PC-9 (cell line): ENCODE data around the gene SMC3. TPM values are rescaled to one million over a fixed set of nuclear protein-coding genes. Genes with fewer than 3 reads are reported as not detected.

Source experiments
- BruUV-seq: library from RNA; stranded (reverse); fragments of 400-500 nt; replicated peaks from 2 replicates; lab custom pipeline; 2021; lab: Mats Ljungman, UMichigan
- CTCF ChIA-PET: fragments of 300-600 bp; sonication (Branson Sonifier 250); formaldehyde crosslinking; loops from one replicate; lab custom pipeline; 2022; ENCODE audit warnings: antibody characterized with exemption; lab: Charles Lee
- POLR2A ChIA-PET: fragments of 300-600 bp; sonication (Branson Sonifier 250); formaldehyde crosslinking; loops from one replicate; lab custom pipeline; 2022; ENCODE audit warnings: antibody characterized with exemption; ENCODE audit not compliant: unreplicated experiment; lab: Charles Lee
- DNase-seq, 2 experiments: peaks; one replicate each; pipeline versions ENCODE4 v3.0.0 to v3.0.0-alpha.2; 2015 to 2022; ENCODE audit warnings: mixed read lengths in 1 of 2
- H2AFZ ChIP-seq: fragments of 200-600 bp; sonication (generic); 2 replicates; pipeline ENCODE4 v1.8.1; 2017; ENCODE audit warnings: antibody characterized with exemption
- H3F3A ChIP-seq: fragments of 200-600 bp; sonication (generic); 2 replicates; pipeline ENCODE4 v1.8.1; 2017; ENCODE audit warnings: antibody characterized with exemption, mild to moderate bottlenecking, low read depth; ENCODE audit not compliant: insufficient read depth
- H3K27ac ChIP-seq: fragments of 200-600 bp; sonication (generic); 2 replicates; pipeline ENCODE4 v1.6.1; 2016; ENCODE audit warnings: mixed run types
- H3K27me3 ChIP-seq: fragments of 200-600 bp; sonication (generic); 2 replicates; pipeline ENCODE4 v1.6.1; 2016; ENCODE audit warnings: low read depth, mixed run types; ENCODE audit not compliant: insufficient read depth
- H3K36me3 ChIP-seq: fragments of 200-600 bp; sonication (generic); 2 replicates; pipeline ENCODE4 v1.6.1; 2016; ENCODE audit warnings: low read depth, mixed run types
- H3K4me1 ChIP-seq: fragments of 200-600 bp; sonication (generic); replicated peaks from 2 replicates; pipeline ENCODE4 v1.6.1; 2016; ENCODE audit warnings: mixed run types; ENCODE audit not compliant: insufficient read depth
- H3K4me2 ChIP-seq: fragments of 200-600 bp; sonication (generic); 2 replicates; pipeline ENCODE4 v1.6.1; 2017; ENCODE audit warnings: mixed run types
- H3K4me3 ChIP-seq: fragments of 200-600 bp; sonication (generic); 2 replicates; pipeline ENCODE4 v1.6.1; 2016; ENCODE audit warnings: mixed run types
- H3K79me2 ChIP-seq: fragments of 200-600 bp; sonication (generic); 2 replicates; pipeline ENCODE4 v1.6.1; 2017; ENCODE audit warnings: low read depth, mixed run types
- H3K9me2 ChIP-seq: fragments of 200-600 bp; sonication (generic); 2 replicates; pipeline ENCODE4 v1.8.1; 2017; ENCODE audit warnings: mild to moderate bottlenecking; ENCODE audit not compliant: insufficient read depth
- H3K9me3 ChIP-seq: fragments of 200-600 bp; sonication (generic); 2 replicates; pipeline ENCODE4 v1.8.1; 2016; ENCODE audit warnings: low read depth; ENCODE audit not compliant: insufficient read depth
- H4K20me1 ChIP-seq: fragments of 200-600 bp; sonication (generic); 2 replicates; pipeline ENCODE4 v1.8.1; 2017; ENCODE audit not compliant: insufficient read depth
- CTCF ChIP-seq: fragments of 200-600 bp; sonication (generic); conservative IDR thresholded peaks from 2 replicates; pipeline ENCODE4 v1.6.1; 2017; ENCODE audit warnings: mixed run types, antibody characterized with exemption, mild to moderate bottlenecking, moderate library complexity
- EZH2 ChIP-seq: fragments of 200-600 bp; sonication (generic); IDR thresholded peaks from 2 replicates; pipeline ENCODE4 v1.8.0; 2017; ENCODE audit warnings: antibody characterized with exemption, low read depth
- intact Hi-C: fragments of 100-400 bp; cut with micrococcal nuclease; formaldehyde crosslinking; loops from one replicate; pipeline ENCODE4 v1.10.0; 2022; ENCODE audit not compliant: unreplicated experiment
- total RNA-seq: library from RNA; stranded (reverse); gene quantifications from 2 replicates; pipeline ENCODE4 v1.2.3, GENCODE V29; 2021

SMC3 gene
- total RNA-seq, 1 experiment from 2014 or later, result 31.2 TPM

- H3K4me3 ChIP-seq, result no peak overlapping the region
- H2AFZ ChIP-seq, result no peak overlapping the region
- no peaks in the 10 kb centered on the region for H3K27me3 ChIP-seq
- CTCF ChIA-PET, result no interaction called here
- POLR2A ChIA-PET, result interaction anchor here (0.6 kb wide), 1 partner anchor 242 kb away, joined by 16 read pairs; no protein-coding TSS in a partner anchor
- H3K36me3 ChIP-seq, result no peaks in the 10 kb centered on the region
- no peak for TF ChIP-seq CTCF
- no peak for TF ChIP-seq EZH2
- H3K79me2 ChIP-seq, result no peaks in the 10 kb centered on the region
- intact Hi-C loops, result loop anchor here (5.0 kb wide), 1 partner anchor 136 kb away; no protein-coding TSS in a partner anchor
- no peak overlapping the region for H3K27ac ChIP-seq
- no peaks in the 10 kb centered on the region for H3K9me2 ChIP-seq
- no peaks in the 10 kb centered on the region for H4K20me1 ChIP-seq
- no peaks in the 10 kb centered on the region for H3K9me3 ChIP-seq
- H3F3A ChIP-seq, result no peaks in the 10 kb centered on the region
- no peaks in the 10 kb centered on the region for H3K4me1 ChIP-seq
- BruUV-seq, result no TSS peak
- no peak for DNase-seq
- H3K4me2 ChIP-seq, result no peak overlapping the region
These were observed 19.5 kb upstream of the SMC3 start for GRCh38 chr10:110548002-110548401.

- DNase-seq, result no peak
- H3K4me3 ChIP-seq, result no peak overlapping the region
- no TSS peak for BruUV-seq
- intact Hi-C loops, result loop anchor here (5.0 kb wide), 1 partner anchor 137 kb away; no protein-coding TSS in a partner anchor
- no peaks in the 10 kb centered on the region for H3F3A ChIP-seq
- H2AFZ ChIP-seq, result no peak overlapping the region
- no peaks in the 10 kb centered on the region for H3K9me2 ChIP-seq
- no peaks in the 10 kb centered on the region for H3K79me2 ChIP-seq
- ChIA-PET POLR2A (interaction anchor here (0.6 kb wide), 2 partner anchors 121 to 211 kb away, joined by 3 to 6 read pairs; no protein-coding TSS in a partner anchor), CTCF (no interaction called here)
- H3K9me3 ChIP-seq, result no peaks in the 10 kb centered on the region
- no peak overlapping the region for H3K27ac ChIP-seq
- no peaks in the 10 kb centered on the region for H4K20me1 ChIP-seq
- H3K36me3 ChIP-seq, result no peaks in the 10 kb centered on the region
- H3K27me3 ChIP-seq, result no peaks in the 10 kb centered on the region
- no peaks in the 10 kb centered on the region for H3K4me1 ChIP-seq
- TF ChIP-seq EZH2, result no peak
- no peak for TF ChIP-seq CTCF
- H3K4me2 ChIP-seq, result no peak overlapping the region
These were observed 18.3 kb upstream of the SMC3 start for GRCh38 chr10:110549211-110549610.

GRCh38 chr10:110553905-110554304 is 13.6 kb upstream of the SMC3 start:
- Histone ChIP-seq H3K4me2 (no peak overlapping the region), H3K79me2 (no peaks in the 10 kb centered on the region), H4K20me1 (no peaks in the 10 kb centered on the region), H3K4me3 (no peak overlapping the region), H3F3A (no peaks in the 10 kb centered on the region), H3K9me3 (no peaks in the 10 kb centered on the region), H3K4me1 (no peaks in the 10 kb centered on the region), H3K9me2 (no peaks in the 10 kb centered on the region), H3K27ac (no peak overlapping the region), H3K36me3 (no peaks in the 10 kb centered on the region), H2AFZ (no peak overlapping the region), H3K27me3 (no peaks in the 10 kb centered on the region)
- CTCF ChIA-PET, result no interaction called here
- DNase-seq, result no peak
- no TSS peak for BruUV-seq
- POLR2A ChIA-PET, result no interaction called here
- intact Hi-C loops, result no loop called here
- TF ChIP-seq CTCF, result no peak
- no peak for TF ChIP-seq EZH2
